Osteoblast (primary cell): ENCODE data around the gene NPLOC4. TPM values are rescaled to one million over a fixed set of nuclear protein-coding genes. Genes with fewer than 3 reads are reported as not detected.

Experiments used
- DNase-seq: peaks from one replicate; pipeline ENCODE4 v3.0.0; 2011; ENCODE audit warnings: low spot score, mixed read lengths; ENCODE audit not compliant: insufficient read length; ENCODE audit errors: missing footprints
- H2AFZ ChIP-seq: 2 replicates; pipeline ENCODE4 v1.6.0; 2011; ENCODE audit warnings: mild to moderate bottlenecking, low read length
- H3K27ac ChIP-seq: 2 replicates; pipeline ENCODE4 v1.5.1; 2011; ENCODE audit warnings: mild to moderate bottlenecking, low read depth, low read length, moderate library complexity
- H3K27me3 ChIP-seq: 2 replicates; pipeline ENCODE4 v1.6.0; 2012; ENCODE audit warnings: mild to moderate bottlenecking, control low read depth, inconsistent platforms, low read length, moderate library complexity; ENCODE audit not compliant: insufficient read depth
- H3K36me3 ChIP-seq: 2 replicates; pipeline ENCODE4 v1.5.1; 2011; ENCODE audit warnings: mild to moderate bottlenecking, low read length, control low read depth, moderate library complexity; ENCODE audit not compliant: insufficient read depth
- H3K4me1 ChIP-seq: 2 replicates; pipeline ENCODE4 v1.5.1; 2011; ENCODE audit warnings: mild to moderate bottlenecking, low read length, control low read depth, moderate library complexity; ENCODE audit not compliant: insufficient read depth
- H3K4me2 ChIP-seq: 2 replicates; pipeline ENCODE4 v1.6.0; 2011; ENCODE audit warnings: mild to moderate bottlenecking, low read length; ENCODE audit not compliant: insufficient read depth
- H3K4me3 ChIP-seq: fragments of 200-600 bp; sonication (generic); 3 replicates; pipeline ENCODE4 v1.5.1; 2012; ENCODE audit warnings: mild to moderate bottlenecking, low read length, inconsistent platforms; ENCODE audit not compliant: insufficient read depth
- H3K79me2 ChIP-seq: 2 replicates; pipeline ENCODE4 v1.6.0; 2012; ENCODE audit warnings: mild to moderate bottlenecking, low read length, control low read depth, inconsistent platforms; ENCODE audit not compliant: insufficient read depth
- H3K9me3 ChIP-seq: 2 replicates; pipeline ENCODE4 v1.5.1; 2011; ENCODE audit warnings: low read depth, low read length, control low read depth
- H4K20me1 ChIP-seq: 2 replicates; pipeline ENCODE4 v1.6.0; 2012; ENCODE audit warnings: mild to moderate bottlenecking, low read length, control low read depth; ENCODE audit not compliant: insufficient read depth
- total RNA-seq: library from RNA; depleted of rRNA; stranded (reverse); fragments of >200 nt; gene quantifications from 2 replicates; pipeline ENCODE4 v1.2.3, GENCODE V29; 2012
- TF ChIP-seq, protein P1 (sequence below): IDR thresholded peaks from 2 replicates; pipeline ENCODE4 v1.5.1; 2011; ENCODE audit warnings: mild to moderate bottlenecking, low read depth, low read length, moderate library complexity; ENCODE audit errors: extremely low read depth

NPLOC4 gene
- total RNA-seq, 1 donor = 118 TPM

DNA sequence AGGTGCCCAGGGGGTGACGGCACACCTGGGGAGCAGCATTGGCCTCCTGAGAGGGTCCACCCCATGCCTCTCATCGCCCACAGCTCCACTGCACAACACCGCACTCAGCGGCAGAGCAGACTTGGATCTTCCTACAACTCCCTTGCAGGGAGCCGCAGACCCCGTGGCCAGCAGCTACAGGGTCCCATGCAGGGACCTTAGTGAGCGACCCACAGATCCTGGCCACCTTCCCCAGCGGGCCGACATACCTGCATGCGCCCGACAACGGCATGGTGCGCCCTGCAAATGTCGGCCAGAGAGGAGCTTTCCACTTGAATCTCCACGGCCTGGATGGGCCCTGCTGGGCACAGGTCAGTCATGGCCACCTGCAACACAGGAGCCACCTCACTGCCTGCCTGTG, 93.2 kb downstream of the NPLOC4 start:
- H3K36me3 ChIP-seq = peaks cover 65% of the 10 kb centered on the region
- DNase-seq = peak; percentile 83
- peaks cover 6% of the 10 kb centered on the region for H4K20me1 ChIP-seq
- peaks cover 11% of the 10 kb centered on the region for H3K79me2 ChIP-seq
- H3K27me3 ChIP-seq = no peaks in the 10 kb centered on the region
- H3K4me3 ChIP-seq = no peak overlapping the region
- no peak overlapping the region for H3K4me2 ChIP-seq
- TF ChIP-seq, protein P1, sequence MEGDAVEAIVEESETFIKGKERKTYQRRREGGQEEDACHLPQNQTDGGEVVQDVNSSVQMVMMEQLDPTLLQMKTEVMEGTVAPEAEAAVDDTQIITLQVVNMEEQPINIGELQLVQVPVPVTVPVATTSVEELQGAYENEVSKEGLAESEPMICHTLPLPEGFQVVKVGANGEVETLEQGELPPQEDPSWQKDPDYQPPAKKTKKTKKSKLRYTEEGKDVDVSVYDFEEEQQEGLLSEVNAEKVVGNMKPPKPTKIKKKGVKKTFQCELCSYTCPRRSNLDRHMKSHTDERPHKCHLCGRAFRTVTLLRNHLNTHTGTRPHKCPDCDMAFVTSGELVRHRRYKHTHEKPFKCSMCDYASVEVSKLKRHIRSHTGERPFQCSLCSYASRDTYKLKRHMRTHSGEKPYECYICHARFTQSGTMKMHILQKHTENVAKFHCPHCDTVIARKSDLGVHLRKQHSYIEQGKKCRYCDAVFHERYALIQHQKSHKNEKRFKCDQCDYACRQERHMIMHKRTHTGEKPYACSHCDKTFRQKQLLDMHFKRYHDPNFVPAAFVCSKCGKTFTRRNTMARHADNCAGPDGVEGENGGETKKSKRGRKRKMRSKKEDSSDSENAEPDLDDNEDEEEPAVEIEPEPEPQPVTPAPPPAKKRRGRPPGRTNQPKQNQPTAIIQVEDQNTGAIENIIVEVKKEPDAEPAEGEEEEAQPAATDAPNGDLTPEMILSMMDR = no peak
- no peaks in the 10 kb centered on the region for H3K4me1 ChIP-seq
- H3K27ac ChIP-seq = no peak overlapping the region
- H2AFZ ChIP-seq = no peak overlapping the region
- no peaks in the 10 kb centered on the region for H3K9me3 ChIP-seq

DNA sequence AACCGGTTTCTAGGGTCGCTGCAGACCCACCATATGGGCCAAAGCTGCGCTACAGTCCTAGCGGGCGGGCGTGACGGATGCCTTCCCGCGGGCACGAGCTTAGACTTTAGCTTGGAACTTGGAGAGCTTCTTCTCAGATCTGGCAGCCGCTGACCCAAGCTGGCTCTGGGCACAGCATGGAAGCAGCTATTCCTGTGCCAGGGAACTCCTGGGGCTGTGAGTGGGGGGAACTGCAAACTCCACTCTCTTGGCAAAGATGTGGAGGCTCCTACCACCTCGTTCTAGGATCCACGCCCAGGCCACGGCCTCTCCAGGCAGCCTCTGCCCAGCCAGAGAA, 93.6 kb downstream of the NPLOC4 start:
- no peak overlapping the region for H3K27ac ChIP-seq
- peaks cover 63% of the 10 kb centered on the region for H3K36me3 ChIP-seq
- no peaks in the 10 kb centered on the region for H3K9me3 ChIP-seq
- no peaks in the 10 kb centered on the region for H3K27me3 ChIP-seq
- H3K4me3 ChIP-seq = no peak overlapping the region
- no peaks in the 10 kb centered on the region for H3K4me1 ChIP-seq
- TF ChIP-seq, protein P1 = no peak
- peaks cover 9% of the 10 kb centered on the region for H4K20me1 ChIP-seq
- H3K79me2 ChIP-seq = peaks cover 11% of the 10 kb centered on the region
- peak; percentile 68 for DNase-seq
- H2AFZ ChIP-seq = no peak overlapping the region
- no peak overlapping the region for H3K4me2 ChIP-seq

DNA sequence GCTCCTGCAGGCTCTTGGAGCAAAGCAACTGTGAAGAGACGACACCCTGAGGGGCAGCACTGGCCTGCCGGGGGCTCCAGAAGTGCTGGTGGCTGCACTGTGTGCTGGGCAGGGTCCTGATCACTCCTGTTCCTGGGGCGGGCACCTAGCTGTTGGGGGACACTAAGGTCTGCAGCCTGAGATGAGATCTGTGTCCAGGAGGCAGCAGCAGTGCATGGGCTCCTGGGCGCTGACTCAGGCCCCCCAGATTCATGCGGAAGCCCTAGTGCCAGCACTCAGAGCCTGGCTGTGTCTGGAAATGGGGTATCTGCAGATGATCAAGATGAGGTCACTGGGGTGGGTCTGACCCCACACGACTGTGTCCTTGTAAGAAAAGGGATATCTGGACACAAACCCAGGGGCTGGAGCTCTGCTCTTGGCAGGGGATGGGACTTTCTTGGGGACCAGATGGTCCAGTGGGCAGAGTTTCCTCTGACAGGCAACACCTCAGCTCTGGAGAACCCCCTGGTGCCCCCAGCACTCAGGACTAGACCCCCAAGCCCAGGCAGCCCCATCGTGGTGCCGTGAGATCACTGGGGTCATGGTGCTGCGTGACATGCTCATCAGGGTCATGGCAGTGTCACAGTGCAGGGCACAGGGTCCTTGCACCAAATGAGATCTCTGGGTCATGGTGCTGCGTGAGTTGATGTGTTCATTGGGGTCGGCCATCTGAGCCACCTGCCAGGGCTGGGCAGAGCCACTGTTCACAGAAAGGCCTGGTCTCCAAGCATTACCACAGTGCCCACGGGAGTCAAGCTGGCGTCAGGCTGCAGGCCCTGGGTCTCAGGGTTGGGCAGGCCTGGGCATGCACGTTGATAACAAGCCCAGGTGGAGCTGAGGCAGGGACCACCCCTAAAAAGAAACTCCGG, 94.2 kb downstream of the NPLOC4 start:
- no peak overlapping the region for H2AFZ ChIP-seq
- no peaks in the 10 kb centered on the region for H3K9me3 ChIP-seq
- H4K20me1 ChIP-seq = peaks cover 14% of the 10 kb centered on the region
- peak; percentile 90 for DNase-seq
- H3K4me1 ChIP-seq = no peaks in the 10 kb centered on the region
- TF ChIP-seq, protein P1 = no peak
- no peaks in the 10 kb centered on the region for H3K27me3 ChIP-seq
- no peak overlapping the region for H3K4me3 ChIP-seq
- no peak overlapping the region for H3K27ac ChIP-seq
- H3K36me3 ChIP-seq = peaks cover 57% of the 10 kb centered on the region
- H3K4me2 ChIP-seq = no peak overlapping the region
- peaks cover 7% of the 10 kb centered on the region for H3K79me2 ChIP-seq

DNA sequence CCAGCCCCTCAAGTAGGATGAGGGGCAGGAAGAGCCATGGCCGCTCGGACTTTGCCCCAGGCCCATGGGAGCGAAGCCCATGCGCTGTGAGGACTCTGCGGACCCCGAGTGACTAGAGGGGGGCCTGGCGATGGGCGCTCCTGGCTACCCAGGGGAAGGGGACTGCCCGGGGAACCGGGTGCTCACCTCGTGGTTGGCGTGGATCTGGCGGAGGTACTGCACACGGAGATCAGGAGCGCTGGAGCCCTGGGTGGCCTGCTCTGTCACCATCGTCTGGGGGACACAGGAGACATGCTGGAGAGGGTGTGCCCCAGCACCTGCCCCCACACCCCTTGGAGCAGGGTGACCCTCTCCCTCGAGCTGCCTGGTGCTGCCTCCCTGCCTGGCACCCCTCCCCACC, 95.8 kb downstream of the NPLOC4 start:
- H3K4me2 ChIP-seq = no peak overlapping the region
- TF ChIP-seq, protein P1 = no peak
- peaks cover 42% of the 10 kb centered on the region for H3K36me3 ChIP-seq
- no peaks in the 10 kb centered on the region for H3K4me1 ChIP-seq
- peaks cover 5% of the 10 kb centered on the region for H3K27me3 ChIP-seq
- H3K4me3 ChIP-seq = no peak overlapping the region
- no peaks in the 10 kb centered on the region for H3K9me3 ChIP-seq
- peak; percentile 55 for DNase-seq
- peaks cover 19% of the 10 kb centered on the region for H4K20me1 ChIP-seq
- no peaks in the 10 kb centered on the region for H3K79me2 ChIP-seq
- no peak overlapping the region for H3K27ac ChIP-seq
- no peak overlapping the region for H2AFZ ChIP-seq
